ENCODE data around the gene LIPC. TPM values are rescaled to one million over a fixed set of nuclear protein-coding genes. Genes with fewer than 3 reads are reported as not detected.

LIPC gene
- total RNA-seq, 1 experiment from 2014 or later = not detected

- POLR2A ChIA-PET = interaction anchor here (1.5 kb wide), 1 partner anchor 19 kb away, joined by 6 read pairs; no protein-coding TSS in a partner anchor
Measured at GRCh38 chr15:58460116-58460790, 28.5 kb downstream of the LIPC start.

More at GRCh38 chr15:58460116-58460790, 28.5 kb downstream of the LIPC start:
- ATAC-seq = no peak
- H3K9me3 ChIP-seq (ENCODE audit: control insufficient read depth in 1 of 2, insufficient read depth in 1 of 2, low read depth in 1 of 2, low read length in 2 of 2) = no peaks in the 10 kb centered on the region
- H2AFZ ChIP-seq (ENCODE audit: low read depth, low read length, poor library complexity, severe bottlenecking) = no peak overlapping the region
- H3K9ac ChIP-seq (ENCODE audit: low read length) = no peak overlapping the region
- no TSS peak for BruUV-seq (replicated peaks)
- H3K9me2 ChIP-seq (ENCODE audit: insufficient read depth) = no peaks in the 10 kb centered on the region
- RAD21 ChIA-PET (ENCODE audit: low non-redundant PET in 1 of 2, low total read pairs in 2 of 2, uncharacterized antibody in 2 of 2, unreplicated experiment in 2 of 2) = no interaction called here
- no peak overlapping the region for H3K4me3 ChIP-seq (replicated peaks in 1 of 2; ENCODE audit: low read depth in 1 of 2, low read length in 2 of 2)
- no peak for TF ChIP-seq ZBTB33 (IDR thresholded peaks at IDR 0.05; ENCODE audit: extremely low read depth, insufficient replicate concordance, low read length)
- no peak for TF ChIP-seq POLR2AphosphoS5 (IDR thresholded peaks at IDR 0.05; ENCODE audit: low read depth, low read length)
- no peak for TF ChIP-seq CBX3 (IDR thresholded peaks at IDR 0.05; ENCODE audit: low read depth)
- no peak for TF ChIP-seq FOSL1 (IDR thresholded peaks at IDR 0.05; ENCODE audit: low read depth)
- no peak for TF ChIP-seq ATF3 (IDR thresholded peaks at IDR 0.05)
- TF ChIP-seq EZH2phosphoT487 (IDR thresholded peaks at IDR 0.05; ENCODE audit: borderline replicate concordance) = no peak
- TF ChIP-seq REST (IDR thresholded peaks at IDR 0.05; ENCODE audit: low read depth) = no peak
- no peak for TF ChIP-seq POLR2A (IDR thresholded peaks at IDR 0.05; ENCODE audit: borderline replicate concordance, extremely low read depth, insufficient read depth, insufficient read length)
- no peak for TF ChIP-seq ZFX (IDR thresholded peaks at IDR 0.05)
- no peak for TF ChIP-seq YY1 (IDR thresholded peaks at IDR 0.05; ENCODE audit: extremely low read depth, insufficient replicate concordance, low read depth, low read length)
- no peak for TF ChIP-seq ELF1 (IDR thresholded peaks at IDR 0.05; ENCODE audit: borderline replicate concordance, low read depth)
- TF ChIP-seq EZH2 (IDR thresholded peaks at IDR 0.05) = no peak
- no peak for TF ChIP-seq EGR1 (IDR thresholded peaks at IDR 0.05; ENCODE audit: low read depth)
- H3K4me2 ChIP-seq (ENCODE audit: low read length) = no peak overlapping the region
- no peaks in the 10 kb centered on the region for H3K36me3 ChIP-seq (ENCODE audit: control insufficient read depth in 1 of 2, insufficient read depth in 2 of 2, low read length in 2 of 2)
- no peaks in the 10 kb centered on the region for H4K20me1 ChIP-seq (ENCODE audit: insufficient read depth)
- CTCF ChIA-PET = no interaction called here
- H3K27ac ChIP-seq (ENCODE audit: low read depth, low read length) = no peak overlapping the region
- no peaks in the 10 kb centered on the region for H3K79me2 ChIP-seq (ENCODE audit: insufficient read depth, low read length)
- H3K27me3 ChIP-seq (ENCODE audit: insufficient read depth, low read length) = no peaks in the 10 kb centered on the region
- DNase-seq (ENCODE audit: low read depth, low spot score) = no peak
- peaks cover 22 to 47% of the 10 kb centered on the region in 2 experiments; a peak in 3 of 4 replicates for H3K4me1 ChIP-seq (ENCODE audit: control insufficient read depth in 1 of 2, insufficient read depth in 2 of 2, low read length in 2 of 2)
- intact Hi-C loops (cut with micrococcal nuclease) = no loop called here
